IPS DF 6.9 (cell line): ENCODE data around the gene MSMO1.
"Not testable (repeated sequence)": the region's sequence is repeated elsewhere in the genome, so short reads cannot be mapped to it uniquely, and the experiment has no call there.

Experiments used
- DNase-seq: peaks from one replicate; pipeline ENCODE4 v3.0.0-alpha.2; 2013; ENCODE audit warnings: low read depth, low spot score
- H3K27ac ChIP-seq: one replicate; pipeline ENCODE4 v1.5.1; 2013; ENCODE audit warnings: low read length, control low read depth
- H3K27me3 ChIP-seq: 2 replicates; pipeline ENCODE4 v1.6.1; 2013; ENCODE audit warnings: mild to moderate bottlenecking, low read length; ENCODE audit not compliant: control insufficient read depth, insufficient read depth
- H3K36me3 ChIP-seq: 2 replicates; pipeline ENCODE4 v1.6.1; 2013; ENCODE audit warnings: low read length; ENCODE audit not compliant: control insufficient read depth, insufficient read depth
- H3K4me1 ChIP-seq: 2 replicates; pipeline ENCODE4 v1.6.1; 2013; ENCODE audit warnings: low read length; ENCODE audit not compliant: control insufficient read depth, insufficient read depth
- H3K4me3 ChIP-seq: 2 replicates; pipeline ENCODE4 v1.5.1; 2013; ENCODE audit warnings: mild to moderate bottlenecking, low read length
- H3K9me3 ChIP-seq: 2 replicates; pipeline ENCODE4 v1.6.1; 2013; ENCODE audit warnings: low read length, inconsistent platforms; ENCODE audit not compliant: control insufficient read depth, insufficient read depth
- WGBS: extraction: QIAGEN DNeasy Blood & Tissue Kit; methylation state at CpG from one replicate; pipeline ENCODE4 v1.1.7; 2013; ENCODE audit warnings: mixed read lengths, missing lambda C conversion rate; ENCODE audit not compliant: insufficient read length, insufficient coverage; 5-methylcytosine and 5-hydroxymethylcytosine counted together

The MSMO1 gene

DNA sequence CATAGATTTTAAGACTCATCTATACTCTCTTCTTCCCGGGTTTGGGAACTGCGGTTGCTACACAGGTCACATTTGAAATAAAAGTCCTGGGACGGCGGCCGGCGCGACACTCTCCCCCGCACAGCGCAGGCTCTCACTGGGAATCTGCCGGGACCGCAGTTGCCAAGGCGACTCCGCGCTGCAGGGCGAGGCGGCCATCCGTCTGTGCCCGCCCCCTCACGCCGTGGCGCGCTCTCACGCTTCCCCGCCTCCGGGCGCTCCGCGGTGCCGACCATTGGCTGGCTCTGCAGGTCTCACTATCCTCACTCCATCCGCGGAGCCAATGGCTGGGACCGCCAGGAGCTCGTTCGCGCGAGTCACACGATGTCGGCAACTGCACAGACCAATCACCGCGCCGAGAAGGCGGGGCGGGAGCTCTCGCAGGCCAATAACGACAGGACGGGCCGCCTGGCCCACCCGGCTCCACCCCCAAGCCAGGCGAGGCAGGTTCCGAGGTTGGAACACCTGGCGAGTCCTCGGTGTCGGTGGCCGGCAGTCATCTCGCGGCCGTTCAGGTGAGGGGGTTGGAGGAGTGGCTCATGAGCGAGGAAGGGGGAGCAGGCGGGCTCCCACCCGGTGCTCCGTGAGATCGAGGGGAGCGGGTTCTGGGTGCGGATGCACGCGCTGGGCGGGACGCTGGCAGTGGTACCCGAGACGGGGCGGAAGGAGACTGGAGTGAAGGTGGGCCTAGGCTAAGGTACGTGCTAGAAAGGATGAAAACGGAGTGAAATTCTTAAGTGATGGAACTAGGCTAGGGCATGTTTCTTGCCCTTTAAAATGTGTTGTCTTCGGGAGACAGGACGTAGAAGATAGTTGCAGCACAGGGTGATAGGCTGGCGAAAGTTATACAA lies at the start of gene MSMO1:
Gene MSMO1 (plus strand): TSS at position 459 of the 890 bp plus-strand sequence. CDS start 5,702 bp downstream, outside the sequence.
- Histone ChIP-seq H3K9me3 (no peaks in the 10 kb centered on the region), H3K27ac (no peak within 1 kb of the TSS), H3K27me3 (no peaks in the 10 kb centered on the region), H3K4me1 (no peaks in the 10 kb centered on the region), H3K4me3 (peak within 1 kb of the TSS; percentile 65), H3K36me3 (no peaks in the 10 kb centered on the region)
- peak; percentile 99 for DNase-seq
- WGBS, result no CpG with 5 or more reads among the region's 76 CpGs

DNA sequence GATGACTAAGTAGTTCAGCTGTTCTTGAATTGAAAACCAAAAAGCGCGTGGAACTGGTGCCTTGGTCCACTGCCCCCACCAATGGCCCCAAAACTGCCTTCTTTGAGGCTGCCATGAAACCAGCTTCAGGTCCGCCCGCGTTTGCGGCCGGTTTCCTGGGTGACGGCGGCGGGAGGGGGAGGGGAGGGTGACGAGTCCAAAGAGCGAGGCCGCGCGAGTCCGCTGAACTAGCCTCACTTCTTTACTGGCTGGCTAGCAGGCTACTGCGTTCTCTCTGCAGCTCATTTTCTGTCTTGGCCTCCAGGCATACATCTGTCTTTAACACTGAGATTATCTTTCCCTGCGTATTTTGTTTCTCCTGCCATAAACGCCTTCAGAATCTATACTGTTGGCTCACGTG lies 47.9 kb upstream of the MSMO1 start:
- no CpG with 5 or more reads among the region's 20 CpGs for WGBS
- not testable (repeated sequence) for DNase-seq, H3K4me1 ChIP-seq, H3K36me3 ChIP-seq, H3K9me3 ChIP-seq, H3K4me3 ChIP-seq, H3K27me3 ChIP-seq, H3K27ac ChIP-seq

DNA sequence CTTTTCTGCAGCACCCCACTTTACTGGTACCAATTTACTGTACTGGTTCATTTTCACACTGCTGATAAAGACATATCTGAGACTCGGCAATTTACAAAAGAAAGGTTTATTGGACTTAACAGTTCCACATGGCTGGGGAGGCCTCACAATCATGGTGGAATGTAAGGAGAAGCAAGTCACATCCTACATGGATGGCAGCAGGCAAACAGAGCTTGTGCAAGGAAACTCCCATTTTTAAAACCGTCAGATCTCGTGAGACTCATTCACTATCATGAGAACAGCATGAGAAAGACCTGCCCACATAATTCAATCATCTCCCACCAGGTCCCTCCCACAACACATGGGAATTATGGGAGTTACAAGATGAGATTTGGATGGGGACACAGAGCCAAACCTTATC lies 42.8 kb upstream of the MSMO1 start:
- H3K27ac ChIP-seq, result not testable (repeated sequence)
- no CpG with 5 or more reads among the region's 3 CpGs for WGBS

DNA sequence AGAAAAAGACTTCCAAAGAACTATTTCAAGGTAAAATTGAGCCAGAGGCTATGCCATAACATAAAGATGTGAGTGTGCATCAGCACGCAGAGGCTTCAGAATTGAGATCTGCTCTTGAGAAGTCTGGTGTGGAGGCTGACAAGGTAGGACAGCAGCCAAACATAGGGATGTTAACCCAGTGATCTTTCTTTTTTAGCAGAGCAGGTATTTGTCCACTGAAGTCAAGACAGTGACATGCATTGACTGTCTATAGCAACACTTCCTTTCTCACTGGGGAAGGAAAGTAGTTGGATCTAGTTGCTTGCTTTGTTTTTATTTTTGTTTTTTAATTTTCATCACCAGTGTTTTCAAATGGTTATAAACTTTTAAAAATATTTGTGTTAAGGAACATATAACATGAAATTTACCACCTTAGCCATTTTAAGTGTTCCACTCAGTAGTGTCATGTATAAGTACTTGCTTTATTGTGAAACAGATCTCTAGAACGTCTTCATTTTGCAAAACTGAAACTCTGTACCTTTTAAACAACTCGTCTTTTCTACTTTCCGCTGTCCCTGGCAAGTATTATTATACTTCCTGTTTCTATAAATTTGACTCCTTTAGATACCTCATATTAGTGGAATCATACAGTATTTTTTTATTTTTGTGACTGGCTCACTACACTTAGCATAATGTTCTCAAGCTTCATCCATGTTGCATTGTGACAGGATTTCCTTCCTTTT lies 40.7 kb upstream of the MSMO1 start:
- H3K27ac ChIP-seq, H3K27me3 ChIP-seq, H3K36me3 ChIP-seq, H3K4me1 ChIP-seq, H3K9me3 ChIP-seq, H3K4me3 ChIP-seq, DNase-seq: not testable (repeated sequence)
- no CpG with 5 or more reads among the region's 4 CpGs for WGBS

More for the DNA sequence above, 42.8 kb upstream of the MSMO1 start:
- DNase-seq, H3K36me3 ChIP-seq, H3K27me3 ChIP-seq, H3K9me3 ChIP-seq, H3K4me3 ChIP-seq, H3K4me1 ChIP-seq: not testable (repeated sequence)

DNA sequence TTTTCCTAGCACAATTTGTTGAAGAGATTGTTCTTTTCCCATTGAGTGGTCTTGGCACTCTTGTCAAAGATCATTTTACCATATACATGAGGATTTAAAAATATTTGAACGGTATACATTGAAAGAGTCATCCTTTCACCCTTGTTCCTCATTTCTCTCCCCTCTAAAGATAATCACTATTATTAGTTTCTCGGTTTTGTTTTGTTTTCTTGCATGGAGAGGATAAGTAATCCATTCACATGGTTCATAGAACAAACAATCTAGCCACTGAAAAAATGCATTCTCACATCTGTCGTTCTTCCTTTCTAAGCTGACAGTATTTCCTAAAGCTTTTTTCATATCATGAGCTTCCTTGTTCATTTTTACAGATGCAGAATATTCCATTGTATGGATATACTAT lies 39.2 kb upstream of the MSMO1 start:
- Histone ChIP-seq H3K27me3 (no peaks in the 10 kb centered on the region), H3K36me3 (no peaks in the 10 kb centered on the region), H3K4me3 (no peak overlapping the region), H3K9me3 (no peaks in the 10 kb centered on the region), H3K27ac (no peak overlapping the region), H3K4me1 (no peaks in the 10 kb centered on the region)
- WGBS, result no CpG with 5 or more reads among the region's 3 CpGs
- no peak for DNase-seq

GRCh38 chr4:165288639-165289422 lies 38.6 kb upstream of the MSMO1 start:
- H3K4me1 ChIP-seq, result no peaks in the 10 kb centered on the region
- no peaks in the 10 kb centered on the region for H3K27me3 ChIP-seq
- H3K9me3 ChIP-seq, result no peaks in the 10 kb centered on the region
- no peaks in the 10 kb centered on the region for H3K36me3 ChIP-seq
- H3K4me3 ChIP-seq, result no peak overlapping the region
- DNase-seq, result no peak
- H3K27ac ChIP-seq, result no peak overlapping the region

- no peak overlapping the region for H3K4me3 ChIP-seq
- H3K4me1 ChIP-seq, result no peaks in the 10 kb centered on the region
- no peak for DNase-seq
- H3K27me3 ChIP-seq, result no peaks in the 10 kb centered on the region
- H3K9me3 ChIP-seq, result no peaks in the 10 kb centered on the region
- no peak overlapping the region for H3K27ac ChIP-seq
- H3K36me3 ChIP-seq, result no peaks in the 10 kb centered on the region
These were observed 38.1 kb upstream of the MSMO1 start for GRCh38 chr4:165289423-165289785.

DNA sequence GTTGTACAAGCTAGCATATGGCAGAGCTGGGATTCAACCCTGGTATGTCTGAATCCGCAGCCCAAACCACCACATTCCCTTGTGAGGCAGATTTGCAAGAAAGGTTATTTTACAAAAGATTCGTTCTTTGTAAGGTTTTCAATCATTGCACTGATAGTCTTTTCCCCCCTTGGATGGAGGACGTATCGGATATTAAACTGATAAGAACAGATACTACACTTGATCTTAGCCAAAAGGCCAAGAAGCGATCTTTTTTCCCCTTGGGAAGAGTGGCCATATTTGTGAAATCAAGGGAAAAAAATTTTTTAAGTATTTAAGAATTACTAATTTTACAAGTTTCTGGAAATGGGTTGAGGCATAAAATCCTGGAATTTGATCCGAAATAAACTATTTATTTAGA lies 34.4 kb upstream of the MSMO1 start:
- Histone ChIP-seq H3K27ac (no peak overlapping the region), H3K36me3 (no peaks in the 10 kb centered on the region), H3K4me1 (no peaks in the 10 kb centered on the region), H3K27me3 (no peaks in the 10 kb centered on the region), H3K9me3 (no peaks in the 10 kb centered on the region), H3K4me3 (no peak overlapping the region)
- no peak for DNase-seq
- WGBS, result no CpG with 5 or more reads among the region's 6 CpGs

DNA sequence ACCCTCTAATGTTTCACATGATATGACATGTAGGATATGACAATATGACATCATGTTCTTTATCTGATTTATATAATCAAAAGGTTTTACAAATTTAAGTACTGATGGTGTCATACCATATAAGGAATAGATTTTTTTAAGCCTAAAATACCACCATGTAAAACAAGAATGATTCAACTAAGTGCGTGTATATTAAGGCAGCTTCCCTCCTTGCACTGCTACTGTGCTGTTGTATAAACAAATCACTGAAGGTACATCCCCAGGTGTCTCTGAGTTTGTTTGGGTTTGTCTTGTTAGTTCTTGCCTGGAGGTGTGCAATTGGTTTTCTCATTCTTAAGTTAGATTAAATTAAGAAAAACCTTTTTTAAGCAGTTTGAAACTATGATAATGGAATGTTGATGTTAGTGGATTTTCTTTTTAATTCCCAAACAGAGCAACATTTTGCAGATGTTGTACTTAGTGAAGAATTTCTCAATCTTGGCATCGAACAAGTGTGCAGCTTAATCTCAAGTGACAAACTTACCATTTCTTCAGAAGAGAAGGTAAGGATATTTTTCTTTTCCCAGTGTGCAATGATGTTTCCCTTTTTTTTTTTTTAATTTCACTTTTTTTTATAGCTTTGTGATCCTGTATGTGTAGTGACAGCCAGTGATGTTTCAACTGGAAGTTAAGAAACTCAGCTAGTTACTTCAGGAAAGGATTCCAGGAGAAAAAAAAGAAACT lies 33.4 kb upstream of the MSMO1 start:
- H3K27ac ChIP-seq, result no peak overlapping the region
- H3K27me3 ChIP-seq, result no peaks in the 10 kb centered on the region
- no CpG with 5 or more reads among the region's 2 CpGs for WGBS
- DNase-seq, result no peak
- H3K9me3 ChIP-seq, result no peaks in the 10 kb centered on the region
- H3K4me3 ChIP-seq, result no peak overlapping the region
- H3K36me3 ChIP-seq, result no peaks in the 10 kb centered on the region
- H3K4me1 ChIP-seq, result no peaks in the 10 kb centered on the region

DNA sequence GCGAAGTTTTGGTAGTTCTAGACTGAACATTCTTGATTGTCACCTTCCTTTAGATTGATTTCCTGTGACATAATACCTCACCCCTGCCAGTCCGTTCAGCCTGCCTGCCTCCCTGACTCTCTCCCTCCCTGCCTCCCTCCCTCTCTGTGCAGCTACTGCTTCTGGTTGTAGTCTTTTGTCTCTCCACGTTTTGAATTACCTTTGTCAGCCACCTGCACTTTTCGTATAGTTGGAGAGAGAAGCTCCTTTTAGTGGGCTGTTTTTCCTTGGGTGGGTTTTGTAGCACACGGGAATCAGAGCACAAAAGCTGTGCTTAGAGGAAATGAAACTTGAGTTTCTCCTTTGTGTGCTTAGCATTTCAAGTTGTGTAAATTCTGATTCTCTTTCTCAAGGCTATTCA lies 32.6 kb upstream of the MSMO1 start:
- DNase-seq, result no peak
- Histone ChIP-seq H3K4me3 (no peak overlapping the region), H3K27ac (no peak overlapping the region), H3K9me3 (no peaks in the 10 kb centered on the region), H3K36me3 (no peaks in the 10 kb centered on the region), H3K4me1 (no peaks in the 10 kb centered on the region), H3K27me3 (no peaks in the 10 kb centered on the region)
- no CpG with 5 or more reads among the region's 5 CpGs for WGBS
